CD1c-positive myeloid dendritic cell (primary cell): ENCODE results near the gene ZNF595.
"Not testable (repeated sequence)": the region's sequence is repeated elsewhere in the genome, so short reads cannot be mapped to it uniquely, and the experiment has no call there.

Experiments used
- DNase-seq: peaks from one replicate; pipeline ENCODE4 v3.0.0-alpha.2; 2016; ENCODE audit errors: extremely low spot score

ZNF595 gene

DNA sequence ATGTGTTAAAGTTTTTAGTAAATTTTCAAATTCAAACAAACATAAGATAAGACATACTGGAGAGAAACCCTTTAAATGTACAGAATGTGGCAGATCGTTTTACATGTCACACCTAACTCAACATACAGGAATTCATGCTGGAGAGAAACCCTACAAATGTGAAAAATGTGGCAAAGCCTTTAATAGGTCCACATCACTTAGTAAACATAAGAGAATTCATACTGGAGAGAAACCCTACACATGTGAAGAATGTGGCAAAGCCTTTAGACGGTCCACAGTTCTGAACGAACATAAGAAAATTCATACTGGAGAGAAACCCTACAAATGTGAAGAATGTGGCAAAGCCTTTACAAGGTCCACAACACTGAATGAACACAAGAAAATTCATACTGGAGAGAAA is 32.8 kb downstream of the ZNF595 start:
- DNase-seq, result no peak

GRCh38 chr4:86559-87324 is 33.6 kb downstream of the ZNF595 start:
- DNase-seq, result not testable (repeated sequence)

- DNase-seq, result no peak
These were observed 45.3 kb downstream of the ZNF595 start for GRCh38 chr4:98386-98785.

DNA sequence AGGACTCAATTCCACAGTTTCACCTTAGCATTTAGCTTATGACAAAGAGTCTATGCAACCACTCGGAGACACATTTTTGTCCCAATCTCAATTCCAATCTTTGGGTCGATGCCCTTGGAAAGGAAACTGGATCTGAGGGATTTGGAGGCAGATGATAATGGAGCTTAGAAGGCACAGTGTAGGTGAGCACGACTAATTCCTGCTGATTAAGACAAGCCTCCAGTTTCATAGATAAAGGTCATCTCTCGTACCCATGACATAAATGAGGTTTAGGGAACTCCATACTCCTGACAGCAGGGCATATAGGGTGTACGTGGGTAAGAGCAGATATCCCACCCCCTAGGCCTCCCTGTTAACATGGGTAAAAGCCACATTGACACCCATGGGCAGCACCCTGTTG is 46.7 kb downstream of the ZNF595 start:
- DNase-seq, result no peak

- no peak for DNase-seq
These were observed 53.9 kb downstream of the ZNF595 start for GRCh38 chr4:107083-107443.

DNA sequence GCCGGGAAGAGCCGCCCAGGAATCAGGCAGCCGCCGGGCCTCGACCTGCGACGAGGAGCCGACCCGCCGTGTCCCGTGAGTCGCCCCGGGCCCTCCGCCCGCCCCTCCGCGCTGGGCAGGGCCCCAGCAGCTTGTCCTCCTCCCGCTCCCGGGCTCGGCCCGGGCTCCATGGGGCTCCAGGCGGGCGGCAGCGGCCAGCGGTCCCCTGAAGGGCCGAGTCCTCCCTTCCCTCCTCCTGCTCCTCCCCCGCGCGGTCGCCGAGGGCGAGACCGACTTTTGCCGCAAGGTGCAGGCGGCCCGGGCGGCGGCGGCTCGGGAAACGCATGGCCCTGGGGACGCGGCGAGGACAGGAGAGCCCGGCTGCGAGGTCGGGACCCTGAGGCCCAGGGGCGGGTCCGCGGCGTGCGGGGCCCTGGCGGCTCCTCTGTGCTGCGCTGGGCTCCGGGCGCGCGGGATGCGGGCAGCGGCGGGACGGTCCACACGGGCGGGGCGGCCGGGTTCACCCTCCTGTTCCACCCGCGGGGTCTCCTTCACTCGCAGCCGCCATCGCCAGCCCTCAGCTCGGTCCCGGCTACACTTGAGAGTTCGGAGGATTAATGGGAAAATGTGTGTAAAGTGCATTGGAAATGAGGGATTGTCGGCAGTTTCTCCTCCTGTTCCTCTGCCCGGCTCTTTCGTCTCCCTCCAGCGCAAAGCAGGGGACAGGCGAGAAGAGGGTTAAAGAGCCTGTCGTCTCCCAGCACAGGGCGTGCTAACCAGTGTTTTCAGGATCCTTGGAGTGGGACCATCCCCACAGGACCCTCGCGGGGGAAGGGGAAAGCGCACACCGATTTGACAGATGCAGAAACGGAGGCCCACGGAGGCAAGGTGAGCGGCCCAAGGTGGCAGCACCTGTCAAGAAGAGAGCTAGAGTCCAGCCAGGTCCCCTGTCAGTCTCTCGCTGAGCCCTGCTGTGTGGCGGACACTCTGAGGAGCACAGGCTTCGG is 54.6 kb downstream of the ZNF595 start:
- no peak for DNase-seq

DNA sequence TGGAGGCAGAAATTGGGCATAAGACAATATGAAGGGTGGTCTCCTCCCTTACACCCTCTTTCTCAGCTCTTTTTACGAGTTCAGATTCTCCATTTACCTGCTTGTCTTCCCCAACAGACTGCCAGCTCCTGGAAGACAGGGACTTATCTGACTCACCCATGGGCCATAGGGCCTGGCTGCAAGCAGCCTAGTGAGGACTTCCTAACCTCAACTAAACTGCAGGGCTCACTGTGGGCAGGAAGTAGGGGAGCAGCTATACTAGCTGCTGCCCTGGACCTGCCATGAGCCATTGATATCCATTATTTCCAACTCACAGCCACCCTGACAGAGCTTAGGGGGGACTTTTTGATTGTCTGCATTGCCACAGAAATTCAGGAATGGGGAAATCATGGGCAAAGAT is 59.6 kb downstream of the ZNF595 start:
- DNase-seq, result no peak

GRCh38 chr4:113732-114131 is 60.6 kb downstream of the ZNF595 start:
- no peak for DNase-seq

DNA sequence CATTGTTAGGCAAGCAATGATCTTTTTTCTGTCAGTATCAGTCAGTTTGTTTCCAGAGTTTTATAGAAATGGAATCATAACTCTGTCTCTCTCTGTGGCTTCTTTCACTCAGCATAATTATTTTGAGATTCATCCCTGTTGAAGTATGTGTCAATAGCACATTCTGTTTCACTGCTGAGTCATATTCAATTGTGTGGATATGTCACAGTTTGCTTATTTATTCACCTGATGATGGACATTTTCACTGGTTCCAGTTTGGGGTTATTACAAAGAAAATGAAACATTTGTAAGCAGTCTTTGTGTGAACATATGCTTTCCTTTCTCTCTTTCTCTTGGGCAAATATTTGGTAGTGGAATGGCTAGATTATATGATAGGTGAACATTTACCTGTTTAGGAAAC is 61.0 kb downstream of the ZNF595 start:
- DNase-seq, result no peak

DNA sequence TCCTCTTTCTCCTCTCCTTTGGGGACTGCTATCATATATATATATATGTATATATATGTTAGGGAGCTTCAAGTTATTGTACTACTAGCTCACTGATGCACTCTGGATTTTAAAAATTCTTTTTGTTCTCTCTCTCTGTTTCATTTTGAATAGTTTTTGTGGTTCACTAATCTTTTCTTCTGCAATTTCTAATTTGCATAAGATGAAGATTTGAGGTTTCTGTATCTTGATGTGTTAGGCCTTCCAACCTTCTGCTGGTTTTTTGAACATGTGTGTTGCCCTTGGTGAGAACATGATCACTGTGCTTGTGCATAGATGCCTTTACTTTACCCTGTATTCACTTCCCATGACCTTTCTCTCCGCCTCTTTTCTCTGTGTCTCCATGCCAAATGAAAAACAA is 63.4 kb downstream of the ZNF595 start:
- DNase-seq, result no peak

DNA sequence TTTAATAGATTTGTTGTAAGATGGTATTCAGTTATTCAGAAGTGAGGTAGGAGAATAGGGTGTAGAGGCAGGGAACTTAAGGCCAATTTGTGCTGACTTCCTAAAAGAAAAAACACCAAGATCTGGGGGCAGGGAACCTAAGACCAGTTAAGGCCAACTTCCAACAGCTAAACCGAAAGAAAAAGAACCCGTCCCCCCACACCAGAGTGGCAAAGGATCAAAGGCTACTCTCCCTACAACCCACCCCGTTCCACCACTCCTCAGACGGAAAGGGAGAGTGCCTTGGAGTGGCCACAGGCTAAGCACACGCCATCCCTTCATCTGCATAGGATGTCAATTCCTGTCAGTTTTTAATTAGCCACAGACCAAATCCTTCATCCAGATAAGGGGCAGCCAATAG is 67.5 kb downstream of the ZNF595 start:
- DNase-seq, result no peak

GRCh38 chr4:121408-122084 is 68.4 kb downstream of the ZNF595 start:
- DNase-seq, result peak; percentile 38

GRCh38 chr4:123922-124274 is 70.8 kb downstream of the ZNF595 start:
- DNase-seq, result not testable (repeated sequence)

DNA sequence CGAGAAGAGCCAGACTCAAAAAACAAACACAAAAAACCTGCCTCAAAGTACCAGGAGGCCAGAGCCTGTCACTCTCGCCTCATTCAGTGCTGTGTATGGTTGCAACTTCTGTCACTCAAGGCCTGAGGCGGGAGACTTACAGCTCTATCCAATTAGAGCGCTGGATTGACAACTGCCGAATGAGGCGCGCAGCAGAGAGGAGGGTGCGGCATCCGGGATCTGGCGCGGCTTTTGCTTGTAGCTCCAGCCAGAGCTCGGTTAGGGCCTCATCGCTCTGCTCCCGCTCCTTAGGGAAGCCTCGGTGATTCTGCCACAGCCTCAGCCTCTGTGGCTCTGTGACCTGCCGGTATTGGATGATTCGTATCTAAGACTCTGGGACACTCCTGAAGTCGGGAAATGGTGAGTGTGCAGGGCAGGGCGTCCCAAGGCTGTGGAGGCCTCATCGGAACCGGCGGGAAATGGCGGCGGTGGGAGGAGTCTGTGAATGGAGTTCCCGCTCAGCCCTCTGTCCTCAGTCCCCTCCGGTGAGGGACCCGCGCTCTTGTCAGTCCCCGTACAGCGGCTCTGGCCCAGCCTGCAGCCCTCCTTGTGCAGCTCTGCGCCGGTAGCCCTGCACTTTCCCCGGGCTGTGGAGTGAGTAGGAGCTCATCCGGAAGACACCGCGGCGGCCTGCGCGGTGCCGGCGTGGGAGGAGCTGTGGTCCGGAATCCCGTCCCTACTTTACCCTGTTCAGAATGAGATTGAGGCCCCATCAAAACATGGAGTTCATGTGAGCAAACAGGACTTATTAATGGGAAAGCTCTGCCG is 71.4 kb downstream of the ZNF595 start, which contains the start of gene ZNF718:
Gene ZNF718 (plus strand): TSS at position 227 of the 807 bp plus-strand sequence. CDS start 170 bp downstream, at position 397.
- DNase-seq, result peak; percentile 98

DNA sequence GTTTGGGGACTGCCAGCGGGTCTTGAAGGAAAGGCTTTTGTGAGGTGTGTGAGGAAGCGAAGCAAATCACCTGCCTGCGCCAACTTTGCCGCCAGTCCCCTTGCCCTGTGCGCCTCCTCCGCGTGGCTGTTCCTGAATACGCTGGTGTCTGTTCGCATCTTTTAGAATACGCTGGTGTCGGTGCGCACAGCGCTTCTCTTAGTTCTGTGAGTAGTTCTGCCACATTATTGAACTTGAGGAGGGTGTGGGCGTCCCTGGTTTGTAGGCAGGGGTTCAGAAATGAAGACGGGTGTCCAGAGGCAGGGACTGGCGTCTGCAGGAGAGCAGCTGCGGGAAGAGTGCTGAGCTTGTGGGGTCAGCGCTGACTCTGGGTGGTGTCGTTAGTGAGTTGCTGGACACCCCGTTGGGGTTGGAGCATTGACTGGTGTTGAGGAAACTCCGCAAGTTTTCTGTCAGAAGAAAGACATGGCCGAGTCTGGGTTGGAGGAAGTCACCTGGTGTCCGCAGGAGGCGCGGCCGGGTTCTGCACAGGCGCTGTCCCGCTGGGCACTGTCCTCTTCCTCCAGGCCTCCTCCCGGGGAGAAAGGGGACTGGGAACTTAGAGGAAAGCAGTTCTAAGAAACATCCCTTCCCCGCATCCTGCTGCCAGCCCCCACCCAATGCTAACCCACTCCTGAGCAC is 72.1 kb downstream of the ZNF595 start:
- DNase-seq, result peak; percentile 37

- no peak for DNase-seq
These were observed 72.7 kb downstream of the ZNF595 start for GRCh38 chr4:125833-126232.

- no peak for DNase-seq
These were observed 79.4 kb downstream of the ZNF595 start for GRCh38 chr4:132483-132882.
